T-helper 2 cell treated with Interferon-gamma antibody and Interleukin-4, amounts not matched to agents 5 μg/mL and 100 μg/mL, for 36 hours (primary cell): ENCODE measurements around the gene CYS1.

Experiments used
- DNase-seq: peaks from one replicate; pipeline ENCODE4 v3.0.0; 2021; ENCODE audit warnings: low spot score
- H3K27ac Mint-ChIP-seq: one replicate; pipeline ENCODE4 v1.8.0; 2021; ENCODE audit warnings: mild to moderate bottlenecking, mixed read lengths
- H3K27me3 Mint-ChIP-seq: one replicate; pipeline ENCODE4 v1.8.0; 2021; ENCODE audit warnings: low read depth, mixed read lengths
- H3K36me3 Mint-ChIP-seq: one replicate; pipeline ENCODE4 v1.8.0; 2021; ENCODE audit warnings: low read depth, mixed read lengths
- H3K4me1 Mint-ChIP-seq: one replicate; pipeline ENCODE4 v1.8.0; 2021; ENCODE audit warnings: low read depth, mixed read lengths
- H3K4me3 Mint-ChIP-seq: one replicate; pipeline ENCODE4 v1.8.0; 2022; ENCODE audit warnings: mild to moderate bottlenecking, moderate library complexity, mixed read lengths
- H3K9me3 Mint-ChIP-seq: one replicate; pipeline ENCODE4 v1.8.0; 2021; ENCODE audit warnings: mixed read lengths

The CYS1 gene

DNA sequence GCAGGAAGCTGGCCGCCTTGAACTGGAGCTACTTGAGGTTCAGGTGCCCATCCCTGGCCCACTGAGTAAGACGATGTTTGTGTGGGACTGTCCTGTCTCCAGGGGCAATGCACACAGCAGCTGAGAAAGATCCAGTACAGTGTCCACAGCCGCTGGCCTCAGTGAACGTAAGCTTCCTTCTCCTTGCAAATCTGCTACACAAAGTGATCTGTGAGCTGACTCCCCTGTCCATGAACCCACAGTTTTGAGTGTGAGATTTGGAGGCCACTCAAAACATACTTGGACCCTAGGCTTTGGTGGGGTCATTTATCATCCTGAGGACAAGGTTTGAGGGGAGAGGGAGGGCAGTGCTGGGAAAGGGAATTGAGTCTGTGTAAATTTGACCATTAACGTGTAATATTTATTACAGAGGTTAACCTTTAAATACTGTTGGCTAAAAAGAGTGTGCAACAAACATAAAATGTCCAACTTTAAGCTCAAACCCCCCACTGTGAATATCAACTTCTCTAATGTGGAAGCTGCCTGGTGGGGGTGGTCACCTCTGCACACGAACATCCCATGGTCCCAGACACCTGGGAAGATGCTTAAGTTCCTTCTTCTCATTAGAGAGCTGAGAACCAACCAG, 4.9 kb upstream of the CYS1 start:
- peaks cover 77% of the 10 kb centered on the region for H3K27me3 Mint-ChIP-seq
- no peaks in the 10 kb centered on the region for H3K9me3 Mint-ChIP-seq
- H3K4me1 Mint-ChIP-seq = peaks cover 6% of the 10 kb centered on the region
- no peak for DNase-seq
- peaks cover 2% of the 10 kb centered on the region for H3K36me3 Mint-ChIP-seq
- H3K27ac Mint-ChIP-seq = no peak overlapping the region
- H3K4me3 Mint-ChIP-seq = no peak overlapping the region

DNA sequence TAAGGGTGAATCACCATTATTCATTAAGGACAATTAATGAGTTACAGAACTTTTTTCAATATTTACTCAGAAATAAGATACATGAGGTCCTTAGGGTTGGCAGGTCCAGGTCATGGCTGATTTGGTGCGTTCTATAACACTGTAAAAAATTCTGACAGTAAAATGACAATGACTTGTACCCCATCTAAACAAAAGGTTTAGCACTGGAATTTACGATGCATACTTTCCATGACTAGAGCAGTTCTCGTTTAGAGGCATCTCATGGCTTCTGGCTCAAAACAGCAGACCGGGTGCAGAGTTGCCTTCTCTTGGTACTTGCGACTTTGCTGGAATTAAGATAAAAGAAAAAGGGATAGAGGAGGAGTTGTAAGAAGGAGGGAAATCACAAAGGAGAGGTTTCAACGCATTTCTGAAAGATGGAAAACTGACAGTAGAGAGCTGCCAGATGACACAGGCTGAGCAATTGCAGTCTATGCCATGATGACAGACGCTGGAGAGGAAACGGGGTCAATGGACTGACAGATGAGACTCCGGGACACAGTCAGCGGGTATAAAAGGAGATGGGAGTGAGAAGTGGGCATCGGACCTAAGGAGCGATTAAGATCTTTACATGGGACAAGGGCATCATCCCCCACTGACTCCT, 4.1 kb upstream of the CYS1 start:
- Mint-ChIP-seq H3K9me3 (no peaks in the 10 kb centered on the region), H3K27me3 (peaks cover 69% of the 10 kb centered on the region), H3K4me3 (no peak overlapping the region), H3K36me3 (peaks cover 2% of the 10 kb centered on the region), H3K4me1 (peaks cover 6% of the 10 kb centered on the region), H3K27ac (no peak overlapping the region)
- DNase-seq = no peak

DNA sequence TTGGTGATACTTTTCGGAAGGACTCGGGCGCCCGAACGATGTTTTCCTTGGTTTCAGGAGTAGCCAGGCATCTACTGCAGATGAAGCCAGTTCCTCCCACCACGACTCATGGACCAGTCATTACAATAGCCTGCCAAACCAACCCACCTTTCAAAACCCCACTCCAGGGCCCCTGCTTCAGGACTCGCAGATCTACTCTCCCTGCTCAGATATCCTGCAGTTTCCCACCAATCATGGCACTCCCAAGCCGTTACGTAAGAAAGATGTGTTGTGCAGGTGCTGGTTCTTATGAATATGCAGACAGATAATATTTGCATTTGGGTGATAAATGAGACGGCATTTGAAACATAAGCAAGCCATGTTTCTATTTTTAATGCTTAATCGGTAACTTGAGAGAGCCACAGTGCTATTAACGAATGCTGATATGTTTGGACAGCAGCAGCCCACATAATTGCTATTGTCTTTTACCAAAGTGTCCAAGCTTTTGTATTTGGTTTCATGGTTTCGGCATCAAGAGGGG, 3.5 kb upstream of the CYS1 start:
- H3K36me3 Mint-ChIP-seq = peaks cover 2% of the 10 kb centered on the region
- no peak overlapping the region for H3K27ac Mint-ChIP-seq
- no peak overlapping the region for H3K4me3 Mint-ChIP-seq
- peaks cover 10% of the 10 kb centered on the region for H3K4me1 Mint-ChIP-seq
- H3K9me3 Mint-ChIP-seq = no peaks in the 10 kb centered on the region
- peaks cover 72% of the 10 kb centered on the region for H3K27me3 Mint-ChIP-seq
- DNase-seq = no peak

DNA sequence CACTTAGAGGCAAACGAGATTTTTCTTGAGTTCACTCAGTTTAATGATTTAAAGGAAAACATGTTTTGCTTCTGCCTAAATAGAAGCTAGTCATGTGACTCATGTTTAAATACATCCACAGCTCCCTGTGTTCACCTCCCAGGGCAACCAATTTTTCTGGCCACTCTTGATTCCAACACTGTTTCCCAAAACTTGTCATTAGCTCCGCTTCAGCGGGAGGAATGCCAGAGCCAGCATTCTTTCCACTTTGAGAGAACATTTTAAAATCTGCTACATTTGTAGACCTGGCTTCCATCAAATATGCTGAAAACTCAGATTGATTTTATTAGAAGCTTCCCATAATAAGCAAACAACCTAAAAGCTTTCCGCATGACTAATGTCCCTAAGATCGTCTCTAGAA, 2.8 kb upstream of the CYS1 start:
- Mint-ChIP-seq H3K4me3 (no peak overlapping the region), H3K27me3 (peaks cover 73% of the 10 kb centered on the region), H3K9me3 (no peaks in the 10 kb centered on the region), H3K36me3 (peaks cover 2% of the 10 kb centered on the region), H3K27ac (no peak overlapping the region), H3K4me1 (peaks cover 10% of the 10 kb centered on the region)
- DNase-seq = no peak

DNA sequence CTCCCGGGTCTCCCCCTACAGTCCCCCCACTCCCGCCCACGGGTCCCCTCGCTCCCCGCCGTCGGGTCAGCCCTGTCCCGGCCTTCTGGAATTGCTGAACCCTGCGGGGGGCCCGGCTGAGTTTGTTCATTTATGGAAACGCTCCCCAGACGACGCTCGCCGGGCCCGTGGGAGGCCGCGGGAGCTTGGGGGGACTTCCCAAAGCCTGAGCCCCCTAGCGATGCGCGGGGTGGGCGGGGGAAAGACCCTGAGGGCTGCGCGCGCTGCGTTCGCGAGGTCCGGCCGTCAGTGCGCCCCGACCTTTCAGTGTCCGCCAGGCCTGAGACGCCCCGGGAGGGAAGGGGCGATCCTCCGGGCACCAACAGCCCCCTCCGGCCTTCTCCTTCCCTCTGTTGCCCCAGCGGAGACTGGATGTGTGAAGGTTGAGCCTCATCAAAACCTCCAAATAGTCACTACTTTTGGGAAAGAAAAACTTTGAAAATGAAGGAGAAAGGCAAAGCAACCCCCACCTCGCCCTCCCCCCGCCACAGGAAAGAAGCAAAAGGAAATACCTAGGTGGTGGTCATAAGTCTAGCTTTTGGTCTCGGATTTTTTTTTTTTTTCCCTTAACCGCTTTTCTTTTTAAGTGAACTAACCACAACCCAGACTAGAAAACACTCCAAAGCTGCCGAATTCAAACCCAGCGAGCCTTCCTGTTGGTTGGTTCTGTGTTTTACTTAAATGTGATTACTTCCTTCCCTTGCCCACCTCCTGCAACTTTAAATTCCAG, 509 bp upstream of the CYS1 start:
- DNase-seq = no peak
- H3K9me3 Mint-ChIP-seq = no peaks in the 10 kb centered on the region
- peak overlapping the region; percentile 77 for H3K4me3 Mint-ChIP-seq
- H3K4me1 Mint-ChIP-seq = peaks cover 12% of the 10 kb centered on the region
- H3K36me3 Mint-ChIP-seq = peaks cover 2% of the 10 kb centered on the region
- H3K27me3 Mint-ChIP-seq = peaks cover 77% of the 10 kb centered on the region
- peak overlapping the region; percentile 8 for H3K27ac Mint-ChIP-seq

DNA sequence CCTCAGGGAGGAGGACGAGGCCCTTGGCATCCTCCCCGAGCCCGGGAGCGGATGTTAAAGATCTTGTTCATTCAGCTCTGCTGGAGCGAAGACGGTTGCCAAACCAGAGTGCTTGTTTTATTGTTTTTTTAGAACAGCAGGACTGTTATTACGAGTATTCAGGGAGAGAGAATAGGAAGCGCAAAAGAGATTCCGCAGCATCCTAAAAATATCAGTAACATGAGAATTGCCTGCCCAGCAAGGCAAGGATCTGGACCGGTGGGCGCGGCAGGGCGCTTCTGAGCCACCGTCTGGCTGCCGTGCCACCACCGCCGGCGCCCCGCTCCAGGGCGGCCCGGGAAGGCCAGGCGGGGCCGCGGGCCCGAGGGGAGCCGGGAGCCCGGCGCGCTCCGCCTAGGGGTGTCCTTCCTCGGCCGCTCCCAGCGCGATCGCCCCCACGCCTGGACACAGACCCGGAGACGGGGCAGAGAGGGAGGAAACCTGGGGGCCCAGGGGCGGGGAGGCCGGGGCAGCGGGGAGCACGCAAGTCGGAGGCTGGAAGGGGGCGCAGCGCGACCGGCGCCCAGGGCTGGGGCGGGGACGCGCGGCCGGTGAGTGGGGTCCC, 843 bp downstream of the CYS1 start:
- H3K4me3 Mint-ChIP-seq = peak overlapping the region; percentile 81
- H3K9me3 Mint-ChIP-seq = no peaks in the 10 kb centered on the region
- peak; percentile 20 for DNase-seq
- H3K36me3 Mint-ChIP-seq = peaks cover 2% of the 10 kb centered on the region
- no peak overlapping the region for H3K27ac Mint-ChIP-seq
- peaks cover 12% of the 10 kb centered on the region for H3K4me1 Mint-ChIP-seq
- H3K27me3 Mint-ChIP-seq = peaks cover 78% of the 10 kb centered on the region

DNA sequence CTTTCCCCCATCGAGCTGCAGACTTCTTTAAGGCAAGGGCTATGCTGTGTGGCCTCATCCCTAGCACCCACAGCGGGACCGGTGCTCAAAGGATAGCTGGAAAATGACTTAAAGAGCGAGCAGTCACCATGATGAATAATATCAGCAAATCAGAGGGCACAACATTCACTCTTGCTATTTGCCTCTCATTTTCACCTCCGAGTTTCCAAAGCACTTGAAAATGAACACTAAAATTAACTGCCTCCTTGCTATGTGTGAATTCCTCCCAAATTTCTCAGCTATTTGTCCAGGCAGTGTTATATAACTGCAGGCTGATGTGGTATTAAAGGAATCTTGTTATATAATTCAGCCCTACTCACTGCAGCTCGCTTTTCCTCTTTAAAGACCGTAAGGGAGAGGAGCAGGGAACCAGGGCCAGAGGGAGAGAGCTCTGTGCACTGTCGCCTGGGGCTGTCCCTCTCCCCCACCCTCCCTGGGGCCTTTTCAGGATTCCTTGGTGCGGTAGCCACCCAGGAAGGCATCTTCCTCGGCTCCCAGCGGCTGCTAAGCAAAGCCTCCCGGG, 1.4 kb downstream of the CYS1 start:
- Mint-ChIP-seq H3K36me3 (peaks cover 2% of the 10 kb centered on the region), H3K4me1 (peaks cover 12% of the 10 kb centered on the region), H3K4me3 (peak overlapping the region; percentile 81), H3K9me3 (no peaks in the 10 kb centered on the region), H3K27me3 (peaks cover 77% of the 10 kb centered on the region), H3K27ac (no peak overlapping the region)
- DNase-seq = no peak

DNA sequence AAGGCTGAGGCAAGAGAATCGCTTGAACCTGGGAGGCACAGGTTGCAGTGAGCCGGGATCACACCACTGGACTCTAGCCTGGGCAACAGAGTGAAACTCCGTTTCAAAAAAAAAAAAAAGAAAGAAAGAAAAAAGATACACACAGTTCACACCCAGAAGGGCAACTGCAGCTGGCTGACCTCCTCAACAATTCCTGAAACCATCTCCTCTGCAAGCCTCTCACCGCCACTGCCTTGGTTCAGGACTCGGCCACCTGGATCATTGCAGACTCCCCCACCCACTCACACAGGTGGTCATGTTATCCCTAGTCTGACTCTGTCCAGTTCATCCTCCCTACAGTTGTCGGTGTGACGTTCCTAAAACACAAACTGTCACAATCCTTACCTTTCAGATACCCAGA, 2.2 kb downstream of the CYS1 start:
- Mint-ChIP-seq H3K4me1 (peaks cover 12% of the 10 kb centered on the region), H3K9me3 (no peaks in the 10 kb centered on the region), H3K4me3 (no peak overlapping the region), H3K36me3 (peaks cover 2% of the 10 kb centered on the region), H3K27ac (no peak overlapping the region), H3K27me3 (peaks cover 76% of the 10 kb centered on the region)
- DNase-seq = no peak

DNA sequence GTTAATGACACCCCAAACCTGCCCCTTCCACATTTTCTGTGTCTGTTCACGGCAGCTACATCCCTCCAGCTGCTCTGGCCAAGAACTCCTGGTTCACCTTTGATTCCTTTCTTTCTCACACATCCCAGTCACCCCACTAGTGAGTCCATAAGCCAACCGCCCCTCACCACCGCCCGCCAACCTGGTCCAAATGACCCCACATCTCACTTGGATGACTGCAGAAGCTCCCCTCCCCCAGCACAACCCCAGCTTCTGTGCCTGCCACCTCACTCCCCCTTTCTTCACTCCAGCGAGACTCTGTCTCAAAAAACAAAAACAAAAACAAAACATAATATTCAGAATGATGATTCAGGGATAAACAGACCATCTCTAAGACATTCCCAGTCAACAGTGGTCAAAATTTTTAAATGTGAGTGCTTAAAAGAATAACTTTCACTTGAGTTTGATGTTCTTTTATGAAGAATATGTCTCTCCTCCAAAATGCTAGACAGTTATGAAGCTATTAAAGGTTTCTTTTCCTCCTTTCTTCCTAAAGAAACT, 3.2 kb downstream of the CYS1 start:
- no peak overlapping the region for H3K27ac Mint-ChIP-seq
- H3K36me3 Mint-ChIP-seq = peaks cover 2% of the 10 kb centered on the region
- no peak overlapping the region for H3K4me3 Mint-ChIP-seq
- peaks cover 71% of the 10 kb centered on the region for H3K27me3 Mint-ChIP-seq
- no peaks in the 10 kb centered on the region for H3K9me3 Mint-ChIP-seq
- no peak for DNase-seq
- H3K4me1 Mint-ChIP-seq = peaks cover 15% of the 10 kb centered on the region

DNA sequence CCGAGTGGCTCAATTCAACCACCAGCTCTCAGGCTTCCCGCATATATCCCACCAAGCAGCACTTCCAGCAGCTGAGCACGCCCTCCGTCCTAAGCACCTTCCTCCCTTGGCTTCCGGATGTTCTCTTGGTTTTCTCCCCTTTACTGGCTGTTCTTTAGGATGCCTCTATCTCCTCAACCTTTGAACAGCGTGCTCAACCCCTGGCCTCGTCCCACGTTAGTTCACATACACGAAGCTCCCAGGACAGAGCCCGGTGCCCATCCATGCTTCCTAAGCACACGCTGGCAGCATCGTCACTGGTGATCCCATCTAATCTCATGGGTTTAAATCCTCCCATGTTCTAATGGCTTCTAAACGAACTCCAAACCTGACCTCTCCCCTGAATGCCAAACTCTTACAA, 3.7 kb downstream of the CYS1 start:
- H3K4me3 Mint-ChIP-seq = no peak overlapping the region

DNA sequence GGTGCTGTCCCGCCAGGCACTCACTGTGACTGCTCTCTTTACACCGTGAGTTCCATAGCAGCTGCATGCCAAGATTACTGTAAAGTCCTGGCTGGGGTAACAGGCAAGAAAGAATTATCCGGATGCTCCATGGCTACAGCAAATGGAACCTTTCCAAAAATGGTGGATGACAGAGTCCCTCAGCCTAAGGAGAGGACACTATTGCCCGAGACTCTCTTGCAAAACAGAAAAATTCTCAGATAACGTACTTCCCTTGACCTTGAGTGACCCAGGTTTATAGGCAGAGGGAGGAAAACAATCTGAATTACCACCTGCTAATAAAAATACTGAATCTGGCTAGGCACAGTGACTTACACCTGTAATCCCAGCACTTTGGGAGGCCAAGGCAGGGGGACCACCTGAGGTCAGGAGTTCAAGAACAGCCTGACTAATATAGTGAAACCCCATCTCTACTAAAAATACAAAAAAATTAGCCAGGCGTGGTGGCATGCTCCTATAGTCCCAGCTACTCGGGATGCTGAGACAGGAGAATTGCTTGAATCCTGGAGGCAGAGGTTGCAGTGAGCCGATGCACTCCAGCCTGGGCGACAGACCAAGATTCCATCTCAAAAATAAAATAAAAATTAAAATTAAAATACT, 4.5 kb downstream of the CYS1 start:
- H3K27ac Mint-ChIP-seq = no peak overlapping the region
- H3K36me3 Mint-ChIP-seq = no peaks in the 10 kb centered on the region
- no peak overlapping the region for H3K4me3 Mint-ChIP-seq
- H3K9me3 Mint-ChIP-seq = no peaks in the 10 kb centered on the region
- no peak for DNase-seq
- H3K4me1 Mint-ChIP-seq = peaks cover 8% of the 10 kb centered on the region
- H3K27me3 Mint-ChIP-seq = peaks cover 62% of the 10 kb centered on the region

More for the DNA sequence above, 3.7 kb downstream of the CYS1 start:
- Mint-ChIP-seq H3K4me1 (peaks cover 15% of the 10 kb centered on the region), H3K9me3 (no peaks in the 10 kb centered on the region), H3K36me3 (peaks cover 2% of the 10 kb centered on the region), H3K27me3 (peaks cover 68% of the 10 kb centered on the region), H3K27ac (no peak overlapping the region)
- DNase-seq = no peak

DNA sequence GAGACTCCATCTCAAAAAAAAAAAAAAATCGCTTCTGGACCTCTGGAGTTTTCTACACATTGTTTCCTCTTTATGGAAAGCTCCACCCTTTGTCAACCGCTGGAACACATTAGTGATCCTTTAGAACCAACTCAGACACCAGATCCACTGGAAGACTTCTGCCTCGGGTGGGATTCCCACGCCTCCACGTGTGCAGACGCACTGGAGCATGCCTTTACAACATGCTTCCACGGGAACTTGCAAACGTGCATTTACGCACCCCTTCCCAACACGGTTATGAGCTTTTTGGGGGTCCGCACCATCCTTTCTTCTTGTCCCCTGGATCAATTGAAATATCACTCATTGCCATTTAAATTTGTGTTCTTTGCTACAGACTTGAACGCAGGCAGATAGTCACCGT, 5.1 kb downstream of the CYS1 start:
- peaks cover 8% of the 10 kb centered on the region for H3K4me1 Mint-ChIP-seq
- DNase-seq = no peak
- no peak overlapping the region for H3K27ac Mint-ChIP-seq
- H3K9me3 Mint-ChIP-seq = no peaks in the 10 kb centered on the region
- peaks cover 62% of the 10 kb centered on the region for H3K27me3 Mint-ChIP-seq
- H3K36me3 Mint-ChIP-seq = no peaks in the 10 kb centered on the region
- H3K4me3 Mint-ChIP-seq = no peak overlapping the region

DNA sequence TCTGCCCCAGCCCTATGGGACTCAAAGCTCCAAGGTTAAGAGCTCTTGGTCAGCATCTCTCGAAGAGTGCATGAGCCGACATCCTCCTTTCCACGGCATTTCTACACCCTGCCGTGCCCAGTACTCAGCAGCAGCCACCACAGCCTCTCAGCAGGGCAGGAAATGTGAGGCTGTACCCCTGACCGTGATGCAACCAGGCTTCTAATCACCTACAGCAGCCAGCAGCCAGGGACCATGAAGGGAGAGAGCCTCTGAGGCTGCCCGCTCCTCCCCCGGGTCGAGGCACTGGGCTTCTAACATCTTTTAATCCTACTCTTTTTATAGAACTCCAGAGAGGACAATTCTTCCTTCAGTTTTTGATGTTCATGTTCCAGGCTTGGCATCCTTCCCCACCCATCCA, 6.5 kb downstream of the CYS1 start:
- no peak for DNase-seq
- no peaks in the 10 kb centered on the region for H3K9me3 Mint-ChIP-seq
- no peak overlapping the region for H3K4me3 Mint-ChIP-seq
- H3K36me3 Mint-ChIP-seq = no peaks in the 10 kb centered on the region
- peaks cover 5% of the 10 kb centered on the region for H3K4me1 Mint-ChIP-seq
- peaks cover 55% of the 10 kb centered on the region for H3K27me3 Mint-ChIP-seq
- H3K27ac Mint-ChIP-seq = no peak overlapping the region
